Lung (tissue), 12 donors: ENCODE measurements around the gene CNEP1R1. TPM values are rescaled to one million over a fixed set of nuclear protein-coding genes. Genes with fewer than 3 reads are reported as not detected.

Source experiments
- ATAC-seq: fragments of 200-7000 bp; cut with Tn5 transposase; one replicate; pipeline ENCODE4 v1.9.1; 2020; ENCODE audit warnings: moderate number of reproducible peaks; ENCODE audit not compliant: insufficient read depth, low FRiP score
- DNase-seq, 3 donors: peaks; one replicate each; pipeline ENCODE4 v3.0.0-alpha.2; 2013 to 2017
- H3K27ac ChIP-seq, 2 donors: one replicate each; pipeline ENCODE4 v1.5.1; 2013; ENCODE audit warnings: mild to moderate bottlenecking in 2 of 2, moderate library complexity in 2 of 2, control low read depth in 1 of 2, inconsistent platforms in 1 of 2, low read depth in 1 of 2, low read length in 1 of 2
- H3K27me3 ChIP-seq, 3 donors: one replicate each; pipeline ENCODE4 v1.5.1; 2013; ENCODE audit warnings: low read length in 2 of 3; ENCODE audit not compliant: control insufficient read depth in 3 of 3, insufficient read depth in 3 of 3
- H3K36me3 ChIP-seq, 4 donors: one replicate each; pipeline ENCODE4 v1.5.1; 2013; ENCODE audit warnings: low read length in 4 of 4, mild to moderate bottlenecking in 1 of 4, moderate library complexity in 1 of 4; ENCODE audit not compliant: control insufficient read depth in 4 of 4, insufficient read depth in 4 of 4
- H3K4me1 ChIP-seq, 5 donors: one replicate each; pipeline ENCODE4 v1.5.1; 2013; ENCODE audit warnings: low read length in 5 of 5, mild to moderate bottlenecking in 2 of 5, moderate library complexity in 1 of 5; ENCODE audit not compliant: control insufficient read depth in 5 of 5, insufficient read depth in 5 of 5
- H3K4me3 ChIP-seq: one replicate; pipeline ENCODE4 v1.5.1; 2013; ENCODE audit warnings: mild to moderate bottlenecking, control low read depth, moderate library complexity
- H3K9ac ChIP-seq, 2 donors: one replicate each; pipeline ENCODE4 v1.5.1; 2013; ENCODE audit warnings: low read length in 2 of 2, control low read depth in 1 of 2; ENCODE audit not compliant: insufficient read depth in 1 of 2
- H3K9me3 ChIP-seq, 4 donors: one replicate each; pipeline ENCODE4 v1.5.1; 2013; ENCODE audit warnings: low read length in 3 of 4, mild to moderate bottlenecking in 1 of 4, moderate library complexity in 1 of 4; ENCODE audit not compliant: control insufficient read depth in 4 of 4, insufficient read depth in 3 of 4
- CTCF ChIP-seq: IDR thresholded peaks from 2 replicates; pipeline ENCODE4 v1.5.1; 2012; ENCODE audit warnings: mild to moderate bottlenecking; ENCODE audit errors: control extremely low read depth, extremely low read depth
- WGBS, 2 donors: extraction: QIAGEN DNeasy Blood & Tissue Kit; methylation state at CpG; one replicate each; pipeline ENCODE4 v1.1.7; 2013; 5-methylcytosine and 5-hydroxymethylcytosine counted together
- polyA plus RNA-seq, 2 donors: library from polyadenylated mRNA; stranded (reverse); fragments of 200-250 nt; gene quantifications; one replicate each; pipeline ENCODE4 v1.2.1, GENCODE V29; 2013
- total RNA-seq, 2 donors: library from RNA; depleted of rRNA in 1 of 2; stranded (reverse); fragments of >200 nt in 1 of 2; gene quantifications; one replicate each; pipeline ENCODE4 v1.2.1, GENCODE V29; 2014 to 2021
- donor health status: control.
- donor health status: control.
- donor health status: Bipolar disorder and iron deficiency.
- donor health status: healthy.
- donor health status: DM: yes; HTN: yes; CAD: no.

CNEP1R1 gene
- total and polyA plus RNA-seq, 4 donors, result 13.8 to 23.2 (median 17.4) TPM

- DNase-seq, result no peak
- H3K27ac ChIP-seq, result no peak overlapping the region
- peaks cover 0 to 15% (median 6%) of the 10 kb centered on the region in 4 donors for H3K36me3 ChIP-seq
- ATAC-seq, result no peak
- H3K27me3 ChIP-seq, result no peaks in the 10 kb centered on the region
- no peaks in the 10 kb centered on the region for H3K9me3 ChIP-seq
- no peak overlapping the region for H3K9ac ChIP-seq
- WGBS, 2 donors, result 64 to 75% methylated on average over 2 of the region's 2 CpGs
- TF ChIP-seq CTCF, result no peak
- no peak overlapping the region for H3K4me3 ChIP-seq
- H3K4me1 ChIP-seq, result peaks cover 0 to 14% (median 6%) of the 10 kb centered on the region in 5 donors
These were observed 46.1 kb downstream of the CNEP1R1 start for GRCh38 chr16:50071075-50071671.

- DNase-seq (no peak), ATAC-seq (no peak)
- H3K9me3 ChIP-seq, result no peaks in the 10 kb centered on the region
- no peak overlapping the region for H3K4me3 ChIP-seq
- H3K27me3 ChIP-seq, result no peaks in the 10 kb centered on the region
- no peak overlapping the region for H3K27ac ChIP-seq
- no peak for TF ChIP-seq CTCF
- no peak overlapping the region for H3K9ac ChIP-seq
- H3K36me3 ChIP-seq, result peaks cover 0 to 17% (median 7%) of the 10 kb centered on the region in 4 donors
- 90 to 96% methylated on average over 5 of the region's 5 CpGs for WGBS, 2 donors
- peaks cover 0 to 4% (median 1%) of the 10 kb centered on the region in 5 donors for H3K4me1 ChIP-seq
These were observed 47.7 kb downstream of the CNEP1R1 start for GRCh38 chr16:50072730-50073129.

GRCh38 chr16:50079397-50080140 is 54.5 kb downstream of the CNEP1R1 start:
- TF ChIP-seq CTCF, result no peak
- DNase-seq, result no peak
- H3K27ac ChIP-seq, result no peak overlapping the region
- no peak overlapping the region for H3K9ac ChIP-seq
- 86 to 90% methylated on average over 9 of the region's 9 CpGs for WGBS, 2 donors
- H3K9me3 ChIP-seq, result no peaks in the 10 kb centered on the region
- ATAC-seq, result no peak
- no peaks in the 10 kb centered on the region for H3K27me3 ChIP-seq
- no peaks in the 10 kb centered on the region for H3K4me1 ChIP-seq
- H3K36me3 ChIP-seq, result peaks cover 14 to 35% (median 19%) of the 10 kb centered on the region in 4 donors
- no peak overlapping the region for H3K4me3 ChIP-seq
